ENCODE results near the gene DBN1.
"Not testable (repeated sequence)": the region's sequence is repeated elsewhere in the genome, so short reads cannot be mapped to it uniquely, and the experiment has no call there.

DBN1 gene

GRCh38 chr5:177494346-177495195 is 21.1 kb upstream of the DBN1 start:
- in situ Hi-C loops (cut with MboI; ENCODE audit: low pct_unique_long_range_greater_than_20kb, low sequenced_read_pairs) = no loop called here
- peak; percentile 45 for DNase-seq

GRCh38 chr5:177493795-177494345 is 20.4 kb upstream of the DBN1 start:
- in situ Hi-C loops (cut with MboI; ENCODE audit: low pct_unique_long_range_greater_than_20kb, low sequenced_read_pairs) = no loop called here
- DNase-seq = no peak

GRCh38 chr5:177492841-177493240 is 19.4 kb upstream of the DBN1 start:
- in situ Hi-C loops (cut with MboI; ENCODE audit: low pct_unique_long_range_greater_than_20kb, low sequenced_read_pairs) = no loop called here
- DNase-seq = no peak

- DNase-seq = no peak
- in situ Hi-C loops (cut with MboI; ENCODE audit: low pct_unique_long_range_greater_than_20kb, low sequenced_read_pairs) = no loop called here
Observed at GRCh38 chr5:177491983-177492746, 18.7 kb upstream of the DBN1 start.

GRCh38 chr5:177491429-177491945 is 18.1 kb upstream of the DBN1 start:
- in situ Hi-C loops (cut with MboI; ENCODE audit: low pct_unique_long_range_greater_than_20kb, low sequenced_read_pairs) = no loop called here
- peak; percentile 37 for DNase-seq

- in situ Hi-C loops (cut with MboI; ENCODE audit: low pct_unique_long_range_greater_than_20kb, low sequenced_read_pairs) = no loop called here
- no peak for DNase-seq
Observed at GRCh38 chr5:177490992-177491391, 17.6 kb upstream of the DBN1 start.

- no peak for DNase-seq
- in situ Hi-C loops (cut with MboI; ENCODE audit: low pct_unique_long_range_greater_than_20kb, low sequenced_read_pairs) = no loop called here
Observed at GRCh38 chr5:177490311-177490991, 17.0 kb upstream of the DBN1 start.

GRCh38 chr5:177489119-177489716 is 15.8 kb upstream of the DBN1 start:
- DNase-seq = no peak
- in situ Hi-C loops (cut with MboI; ENCODE audit: low pct_unique_long_range_greater_than_20kb, low sequenced_read_pairs) = no loop called here

GRCh38 chr5:177487975-177488374 is 14.5 kb upstream of the DBN1 start:
- in situ Hi-C loops (cut with MboI; ENCODE audit: low pct_unique_long_range_greater_than_20kb, low sequenced_read_pairs) = no loop called here
- peak; percentile 39 for DNase-seq

- no peak for DNase-seq
- in situ Hi-C loops (cut with MboI; ENCODE audit: low pct_unique_long_range_greater_than_20kb, low sequenced_read_pairs) = no loop called here
Observed at GRCh38 chr5:177487144-177487543, 13.7 kb upstream of the DBN1 start.

- in situ Hi-C loops (cut with MboI; ENCODE audit: low pct_unique_long_range_greater_than_20kb, low sequenced_read_pairs) = no loop called here
Observed at GRCh38 chr5:177486256-177486655, 12.8 kb upstream of the DBN1 start.

GRCh38 chr5:177485753-177486152 is 12.3 kb upstream of the DBN1 start:
- in situ Hi-C loops (cut with MboI; ENCODE audit: low pct_unique_long_range_greater_than_20kb, low sequenced_read_pairs) = not testable (repeated sequence)

More at GRCh38 chr5:177486256-177486655, 12.8 kb upstream of the DBN1 start:
- DNase-seq = no peak

GRCh38 chr5:177484902-177485549 is 11.6 kb upstream of the DBN1 start:
- in situ Hi-C loops (cut with MboI; ENCODE audit: low pct_unique_long_range_greater_than_20kb, low sequenced_read_pairs) = no loop called here

More at GRCh38 chr5:177485753-177486152, 12.3 kb upstream of the DBN1 start:
- not testable (repeated sequence) for DNase-seq

GRCh38 chr5:177483994-177484901 is 10.8 kb upstream of the DBN1 start:
- no peak for DNase-seq
- in situ Hi-C loops (cut with MboI; ENCODE audit: low pct_unique_long_range_greater_than_20kb, low sequenced_read_pairs) = no loop called here

More at GRCh38 chr5:177484902-177485549, 11.6 kb upstream of the DBN1 start:
- DNase-seq = no peak

GRCh38 chr5:177483042-177483441 is 9.6 kb upstream of the DBN1 start:
- in situ Hi-C loops (cut with MboI; ENCODE audit: low pct_unique_long_range_greater_than_20kb, low sequenced_read_pairs) = no loop called here
- DNase-seq = no peak

GRCh38 chr5:177482359-177482795 is 8.9 kb upstream of the DBN1 start:
- no peak for DNase-seq
- in situ Hi-C loops (cut with MboI; ENCODE audit: low pct_unique_long_range_greater_than_20kb, low sequenced_read_pairs) = no loop called here

GRCh38 chr5:177479774-177480173 is 6.3 kb upstream of the DBN1 start:
- in situ Hi-C loops (cut with MboI; ENCODE audit: low pct_unique_long_range_greater_than_20kb, low sequenced_read_pairs) = no loop called here
- no peak for DNase-seq
